GM12864 (cell line): Measurements from ENCODE around the gene FAM131C.
"Not testable (repeated sequence)": the region's sequence is repeated elsewhere in the genome, so short reads cannot be mapped to it uniquely, and the experiment has no call there.

ENCODE experiments used
- DNase-seq: peaks from one replicate; pipeline ENCODE4 v3.0.0-alpha.2; 2011; ENCODE audit warnings: low read depth
- H3K4me3 ChIP-seq: 2 replicates; pipeline ENCODE4 v1.5.1; 2011; ENCODE audit warnings: mild to moderate bottlenecking, low read depth, low read length, control low read depth
- TF ChIP-seq, protein P1 (sequence below): IDR thresholded peaks from 2 replicates; pipeline ENCODE4 v1.5.1; 2011; ENCODE audit warnings: low read depth, mild to moderate bottlenecking, moderate library complexity, low read length, control low read depth, inconsistent platforms; ENCODE audit errors: missing control alignments

The FAM131C gene

DNA sequence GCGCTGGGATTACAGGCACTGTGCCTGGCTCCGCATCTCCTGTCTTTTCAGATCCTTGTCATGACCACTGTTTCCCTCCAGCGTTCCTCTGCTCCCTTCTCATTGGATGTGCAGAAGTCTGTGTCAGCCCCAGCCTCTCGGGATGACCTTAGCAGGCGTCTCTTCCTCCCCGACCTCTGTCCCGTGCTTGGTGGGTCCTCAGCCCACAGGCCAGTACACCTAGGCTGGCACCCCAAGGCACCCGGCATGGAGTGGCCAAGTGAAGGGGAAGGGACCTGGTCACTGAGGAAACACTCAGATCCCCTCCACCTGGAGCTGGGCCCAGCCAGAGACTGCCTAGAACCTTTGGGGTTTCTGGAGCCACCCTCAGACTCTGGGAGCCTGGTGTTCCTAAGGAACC is 32.3 kb downstream of the FAM131C start:
- H3K4me3 ChIP-seq, result no peak overlapping the region
- TF ChIP-seq, protein P1, sequence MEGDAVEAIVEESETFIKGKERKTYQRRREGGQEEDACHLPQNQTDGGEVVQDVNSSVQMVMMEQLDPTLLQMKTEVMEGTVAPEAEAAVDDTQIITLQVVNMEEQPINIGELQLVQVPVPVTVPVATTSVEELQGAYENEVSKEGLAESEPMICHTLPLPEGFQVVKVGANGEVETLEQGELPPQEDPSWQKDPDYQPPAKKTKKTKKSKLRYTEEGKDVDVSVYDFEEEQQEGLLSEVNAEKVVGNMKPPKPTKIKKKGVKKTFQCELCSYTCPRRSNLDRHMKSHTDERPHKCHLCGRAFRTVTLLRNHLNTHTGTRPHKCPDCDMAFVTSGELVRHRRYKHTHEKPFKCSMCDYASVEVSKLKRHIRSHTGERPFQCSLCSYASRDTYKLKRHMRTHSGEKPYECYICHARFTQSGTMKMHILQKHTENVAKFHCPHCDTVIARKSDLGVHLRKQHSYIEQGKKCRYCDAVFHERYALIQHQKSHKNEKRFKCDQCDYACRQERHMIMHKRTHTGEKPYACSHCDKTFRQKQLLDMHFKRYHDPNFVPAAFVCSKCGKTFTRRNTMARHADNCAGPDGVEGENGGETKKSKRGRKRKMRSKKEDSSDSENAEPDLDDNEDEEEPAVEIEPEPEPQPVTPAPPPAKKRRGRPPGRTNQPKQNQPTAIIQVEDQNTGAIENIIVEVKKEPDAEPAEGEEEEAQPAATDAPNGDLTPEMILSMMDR, result no peak
- DNase-seq, result no peak

DNA sequence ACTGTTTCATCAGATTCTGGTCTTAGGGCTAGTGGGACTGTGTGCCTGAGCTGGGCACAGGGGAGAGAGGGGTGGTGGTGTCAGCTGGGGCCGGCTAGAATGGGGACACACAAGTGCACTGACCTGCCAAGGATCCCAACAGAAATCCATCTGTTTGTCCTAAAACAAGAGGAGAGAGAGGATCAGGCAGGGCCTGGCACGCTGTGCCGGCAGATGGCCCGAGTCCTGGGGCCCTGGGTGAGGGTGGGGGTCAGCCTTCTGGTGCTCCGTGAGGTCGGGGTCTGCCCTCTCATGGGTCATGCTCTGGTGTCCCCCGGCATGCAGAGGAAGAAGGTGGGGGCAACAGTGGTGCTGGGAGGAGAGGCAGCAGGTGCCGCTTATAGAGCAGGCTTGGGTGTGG is 33.6 kb downstream of the FAM131C start:
- H3K4me3 ChIP-seq, DNase-seq: not testable (repeated sequence)

DNA sequence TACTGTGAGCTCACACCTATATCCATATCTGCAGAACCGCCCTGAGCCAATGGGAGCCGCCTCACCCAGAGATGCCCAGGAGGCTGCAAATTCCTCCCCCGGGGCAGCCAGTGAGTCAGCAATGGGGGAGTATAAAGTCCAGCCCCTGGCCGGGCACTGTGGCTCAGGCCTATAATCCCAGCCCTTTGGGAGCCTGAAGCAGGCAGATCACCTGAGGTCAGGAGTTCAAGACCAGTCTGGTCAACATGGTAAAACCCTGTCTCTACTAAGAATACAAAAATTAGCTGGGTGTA is 34.9 kb downstream of the FAM131C start:
- DNase-seq, result no peak
- no peak overlapping the region for H3K4me3 ChIP-seq
- TF ChIP-seq, protein P1, result no peak

DNA sequence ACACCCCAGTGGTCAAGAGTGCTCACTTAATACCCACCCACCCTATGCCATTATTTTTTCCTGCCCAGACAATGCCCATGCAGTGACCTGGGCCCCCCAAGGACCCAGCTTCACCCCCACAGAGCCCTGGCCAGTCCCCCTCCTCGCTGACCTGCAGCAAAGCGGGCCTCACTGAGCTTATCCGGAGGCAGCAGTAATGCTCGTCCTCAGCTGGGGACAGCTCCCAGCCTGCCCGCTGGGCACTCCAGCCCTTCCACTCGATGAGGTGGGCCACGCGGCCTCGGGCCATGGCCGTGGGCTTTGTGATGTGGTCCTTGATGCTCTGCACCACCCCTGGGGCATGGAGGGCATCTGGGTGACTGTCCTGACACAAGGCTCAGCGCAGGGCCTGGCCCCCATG is 37.0 kb downstream of the FAM131C start:
- H3K4me3 ChIP-seq, DNase-seq: not testable (repeated sequence)

DNA sequence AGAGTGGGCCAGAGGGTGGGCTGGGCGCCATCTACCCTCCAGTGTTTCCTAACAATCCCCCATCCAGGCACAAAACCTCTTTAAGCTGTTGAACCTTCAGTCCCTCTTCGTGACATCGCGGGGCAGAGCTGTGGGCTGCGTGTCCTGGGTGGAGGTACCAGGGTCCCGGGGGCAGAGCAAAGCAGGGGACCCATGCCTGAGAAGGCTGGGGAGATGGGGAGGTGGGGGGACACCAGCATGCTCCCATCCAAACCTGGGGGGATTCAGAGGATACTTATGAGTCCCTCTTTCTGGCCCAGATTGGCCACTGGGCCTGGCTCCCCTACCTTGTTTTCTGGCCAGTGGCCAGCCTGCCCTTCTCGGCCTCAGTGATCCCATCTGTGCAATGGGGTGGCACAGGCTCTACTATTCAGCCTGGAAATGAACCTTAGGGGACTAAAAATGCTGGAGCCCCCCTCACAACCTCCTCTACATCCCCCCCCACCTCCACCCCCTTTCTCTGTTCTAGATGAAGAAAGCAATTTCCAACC is 40.3 kb downstream of the FAM131C start:
- DNase-seq, H3K4me3 ChIP-seq: not testable (repeated sequence)

DNA sequence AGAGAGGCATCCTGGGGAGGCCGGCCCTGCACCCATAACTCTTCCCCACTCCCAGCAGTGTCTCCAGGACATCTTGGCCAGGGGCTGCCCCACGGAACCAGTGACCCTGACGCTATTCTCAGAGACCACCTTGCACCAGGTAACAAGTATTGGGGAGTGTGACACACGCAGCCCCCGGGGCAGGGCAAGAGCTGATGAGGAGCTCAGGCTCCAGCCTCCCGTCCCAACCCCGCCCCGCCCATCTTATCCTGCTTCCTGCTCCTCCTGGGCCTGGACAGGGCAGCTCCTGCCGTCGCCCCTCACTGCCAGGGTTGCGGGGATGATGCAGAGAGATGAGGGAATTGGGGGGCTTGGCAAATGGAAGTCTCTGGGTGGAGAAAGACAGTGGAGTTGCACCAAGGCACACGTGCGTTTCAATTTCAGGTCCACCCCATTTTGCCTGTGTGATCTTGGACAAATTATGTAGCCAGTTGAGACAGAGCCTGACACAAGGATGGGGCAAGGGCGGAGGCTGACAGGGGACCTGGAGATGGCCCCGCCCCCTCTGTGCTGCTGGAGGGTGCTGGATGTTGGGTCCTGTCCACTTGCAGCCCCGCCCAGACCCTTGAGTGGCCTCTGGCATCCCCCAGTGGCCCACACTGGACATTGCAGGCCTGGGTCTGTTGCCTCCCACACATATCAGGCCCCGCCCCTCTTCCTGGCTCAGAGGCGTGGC is 40.9 kb downstream of the FAM131C start:
- DNase-seq, result no peak
- H3K4me3 ChIP-seq, result no peak overlapping the region
- TF ChIP-seq, protein P1, result peak; percentile 90

DNA sequence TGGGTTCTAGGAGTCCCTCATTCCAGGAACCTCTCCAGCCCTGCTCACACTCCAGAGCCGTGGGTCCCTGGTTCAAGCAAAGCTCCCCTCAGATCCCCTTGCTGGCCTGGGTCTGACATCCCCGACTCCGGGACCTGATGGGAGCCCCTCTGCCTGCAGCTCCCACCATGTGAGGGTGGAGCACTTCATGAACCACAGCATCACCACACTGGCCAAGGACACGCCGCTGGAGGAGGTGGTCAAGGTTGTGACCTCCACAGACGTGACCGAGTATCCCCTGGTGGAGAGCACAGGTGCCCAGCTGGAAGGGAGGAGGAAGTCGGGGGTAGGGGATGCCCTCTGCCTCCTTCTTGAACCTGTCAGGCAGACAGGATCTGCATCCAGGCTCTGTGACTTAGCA is 41.9 kb downstream of the FAM131C start:
- no peak overlapping the region for H3K4me3 ChIP-seq
- no peak for DNase-seq
- TF ChIP-seq, protein P1, result no peak

DNA sequence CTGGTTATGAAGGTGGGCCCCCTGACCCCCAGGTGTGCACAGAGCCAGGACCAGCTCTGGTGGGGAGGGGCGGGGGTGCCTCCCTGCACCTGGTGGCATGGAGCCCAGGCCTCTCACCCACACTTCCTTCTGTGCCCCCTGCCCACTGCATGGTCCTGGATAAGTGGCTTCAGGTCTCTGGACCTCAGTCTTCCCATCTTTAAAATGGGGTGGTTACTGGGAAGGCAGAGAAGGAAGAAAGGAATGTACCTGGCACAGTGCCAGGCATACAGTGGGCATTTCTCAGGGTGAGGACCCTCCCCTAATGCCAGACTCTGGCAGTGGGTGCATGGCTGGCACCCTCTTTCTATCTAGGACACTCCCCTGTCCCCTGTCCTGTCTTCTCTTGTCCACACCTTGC is 44.2 kb downstream of the FAM131C start:
- TF ChIP-seq, protein P1, result no peak
- DNase-seq, result no peak
- H3K4me3 ChIP-seq, result no peak overlapping the region

DNA sequence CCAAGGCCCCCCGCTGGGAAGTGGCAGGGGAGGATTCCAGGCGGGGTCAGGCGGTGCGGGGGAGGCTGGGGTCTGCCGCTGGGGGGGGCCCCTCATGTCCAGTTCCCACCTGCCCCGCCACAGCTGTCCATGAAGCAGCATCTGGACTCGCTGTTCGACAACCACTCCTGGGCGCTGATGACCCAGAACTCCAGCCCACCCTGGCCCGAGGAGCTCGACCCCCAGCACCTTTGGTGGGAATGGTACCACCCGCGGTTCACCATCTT is 44.5 kb downstream of the FAM131C start:
- not testable (repeated sequence) for H3K4me3 ChIP-seq, DNase-seq
